K562 (cell line): ENCODE measurements around the gene PGAM2. TPM values are rescaled to one million over a fixed set of nuclear protein-coding genes. Genes with fewer than 3 reads are reported as not detected.

Source experiments
- ATAC-seq: fragments of 200-7000 bp; cut with Tn5 transposase; 3 replicates; pipeline ENCODE4 v1.9.1; 2020; ENCODE audit warnings: moderate library complexity
- BruUV-seq: library from RNA; stranded (reverse); fragments of 400-500 nt; replicated peaks from 2 replicates; lab custom pipeline; 2021; lab: Mats Ljungman, UMichigan
- CTCF ChIA-PET: fragments of 300-600 bp; formaldehyde crosslinking; extraction: SDS; loops from one replicate; lab custom pipeline; 2021; ENCODE audit warnings: low intra/inter-chr PET ratio; lab: Yijun Ruan, JAX
- POLR2A ChIA-PET: fragments of 300-600, 350-650 bp; sonication (Branson Sonifier 250); formaldehyde crosslinking; extraction: SDS; loops from one replicate; lab custom pipeline; 2021; ENCODE audit warnings: antibody characterized with exemption, inconsistent platforms; lab: Yijun Ruan, JAX
- DNase-seq, 4 experiments: peaks; one replicate each; pipeline versions ENCODE4 v3.0.0 to v3.0.0-alpha.2; 2011 to 2018; ENCODE audit warnings: low spot score in 3 of 4, mixed read lengths in 3 of 4; ENCODE audit errors: extremely low read depth in 1 of 4
- FAIRE-seq: peaks from 2 replicates; lab custom pipeline; 2011; peaks lifted over from hg19 to GRCh38; lab: Jason Lieb, UNC
- H2AFZ ChIP-seq: 2 replicates; pipeline ENCODE4 v1.6.0; 2011; ENCODE audit warnings: low read depth, low read length, control low read depth, inconsistent platforms
- H3K27ac ChIP-seq: fragments of 200-600 bp; 3 replicates; pipeline ENCODE4 v1.8.0; 2011; ENCODE audit warnings: low read depth, mild to moderate bottlenecking, control low read depth, inconsistent platforms, low read length, moderate library complexity, mixed read lengths; ENCODE audit errors: extremely low read depth
- H3K27me3 ChIP-seq, 2 experiments: fragments of 300-600 bp in 1 of 2; 2 replicates in 1 of 2; 3 replicates in 1 of 2; pipeline versions ENCODE4 v1.6.0 to v1.8.0; 2011; ENCODE audit warnings: inconsistent platforms in 2 of 2, low read length in 2 of 2, mild to moderate bottlenecking in 1 of 2, mixed read lengths in 1 of 2, moderate library complexity in 1 of 2; ENCODE audit not compliant: control insufficient read depth in 2 of 2, insufficient read depth in 2 of 2
- H3K36me3 ChIP-seq: fragments of 300-600 bp; 3 replicates; pipeline ENCODE4 v1.8.0; 2011; ENCODE audit warnings: mild to moderate bottlenecking, low read length, inconsistent platforms; ENCODE audit not compliant: control insufficient read depth, insufficient read depth
- H3K4me1 ChIP-seq, 2 experiments: fragments of 200-600 bp in 1 of 2; replicated peaks in 1 of 2; 2 replicates in 1 of 2; 3 replicates in 1 of 2; pipeline versions ENCODE4 v1.5.1 to v1.8.0; 2011; ENCODE audit warnings: inconsistent platforms in 2 of 2, low read length in 2 of 2, mild to moderate bottlenecking in 1 of 2, mixed read lengths in 1 of 2, moderate library complexity in 1 of 2; ENCODE audit not compliant: control insufficient read depth in 2 of 2, insufficient read depth in 2 of 2
- H3K4me2 ChIP-seq: 2 replicates; pipeline ENCODE4 v1.6.1; 2011; ENCODE audit warnings: low read length, control low read depth, inconsistent platforms, mixed read lengths; ENCODE audit not compliant: insufficient read depth
- H3K4me3 ChIP-seq: fragments of 200-600 bp; sonication (generic), shearing (Covaris generic); 2 replicates; pipeline ENCODE4 v1.5.1; 2016; ENCODE audit warnings: control low read depth, inconsistent platforms
- H3K79me2 ChIP-seq: fragments of 200-600 bp; 3 replicates; pipeline ENCODE4 v1.8.0; 2011; ENCODE audit warnings: low read length, inconsistent platforms; ENCODE audit not compliant: control insufficient read depth, insufficient read depth
- H3K9ac ChIP-seq, 2 experiments: 2 replicates each; pipeline versions ENCODE4 v1.6.0 to v1.6.1; 2011; ENCODE audit warnings: low read depth in 2 of 2, low read length in 2 of 2, control low read depth in 1 of 2, inconsistent platforms in 1 of 2, mild to moderate bottlenecking in 1 of 2, mixed read lengths in 1 of 2; ENCODE audit not compliant: insufficient read depth in 1 of 2
- H3K9me1 ChIP-seq: one replicate; pipeline ENCODE4 v1.6.0; 2011; ENCODE audit warnings: inconsistent platforms, mild to moderate bottlenecking, low read length, moderate library complexity; ENCODE audit not compliant: control insufficient read depth, insufficient read depth
- H3K9me3 ChIP-seq: replicated peaks from 2 replicates; pipeline ENCODE4 v1.5.1; 2011; ENCODE audit warnings: low read depth, low read length, inconsistent platforms; ENCODE audit not compliant: control insufficient read depth, insufficient read depth
- H4K20me1 ChIP-seq: replicated peaks from 2 replicates; pipeline ENCODE4 v1.6.1; 2011; ENCODE audit warnings: low read length, inconsistent platforms, mixed read lengths; ENCODE audit not compliant: control insufficient read depth, insufficient read depth
- POLR2G ChIP-seq: fragments of 200-400 bp; formaldehyde crosslinking; IDR thresholded peaks from 2 replicates; pipeline ENCODE4 v1.6.1; 2017; ENCODE audit warnings: low read depth, mild to moderate bottlenecking, antibody characterized with exemption, low read length, moderate library complexity
- RBM22 ChIP-seq: fragments of 200-400 bp; formaldehyde crosslinking; IDR thresholded peaks from 2 replicates; pipeline ENCODE4 v1.6.1; 2018; ENCODE audit warnings: low read length, low read depth; ENCODE audit not compliant: poor library complexity, severe bottlenecking
- ZKSCAN3 ChIP-seq: fragments of 250-450 bp; sonication (Bioruptor Pico); IDR thresholded peaks from 2 replicates; pipeline ENCODE4 v1.4.0; 2020
- ZNF347 ChIP-seq: fragments of 450-650 bp; formaldehyde crosslinking; IDR thresholded peaks from 2 replicates; pipeline ENCODE4 v1.4.0; 2020; ENCODE audit warnings: low read depth, mild to moderate bottlenecking, moderate library complexity
- WGBS: fragments of 100-300 bp; shearing (Covaris generic); methylation state at CpG from one replicate; pipeline ENCODE4 v1.1.6; 2016; ENCODE audit warnings: low coverage, mixed read lengths; ENCODE audit not compliant: insufficient coverage; ENCODE audit errors: missing lambda C conversion rate; 5-methylcytosine and 5-hydroxymethylcytosine counted together
- in situ Hi-C: fragments of 300-500 bp; cut with MboI; formaldehyde crosslinking; loops from 4 replicates; pipeline ENCODE4 v1.15.0; 2018; ENCODE audit warnings: inconsistent platforms, mixed read lengths
- intact Hi-C: fragments of 100-400 bp; cut with micrococcal nuclease; formaldehyde crosslinking; loops from 2 replicates; pipeline ENCODE4 v1.14.2; 2022
- polyA plus RNA-seq, 8 experiments: library from polyadenylated mRNA; depleted of rRNA in 4 of 8; stranded (reverse) in 5 of 8; unstranded in 3 of 8; fragments of >200 nt; fragmentation: Nextera tagmentation in 2 of 8; fragmentation: Illumina TruSeq in 1 of 8; extraction: Ambion mirVana in 2 of 8; extraction: Trizol in 1 of 8; gene quantifications; 2 replicates each; pipeline versions ENCODE4 v1.2.1 to v1.2.3, GENCODE V29; 2011 to 2014; ENCODE audit warnings: inconsistent platforms in 1 of 8, missing spikeins in 1 of 8
- total RNA-seq, 7 experiments: library from RNA; depleted of rRNA in 6 of 7; stranded (reverse); fragments of >200 nt in 6 of 7; fragmentation: Illumina TruSeq in 2 of 7; extraction: Trizol in 2 of 7; gene quantifications; 2 replicates each; pipeline versions ENCODE4 v1.2.1 to v1.2.3, GENCODE V29; 2011 to 2021; ENCODE audit warnings: low replicate concordance in 1 of 7
- TF ChIP-seq, protein P1 (sequence below), 3 experiments: fragments of 200-800 bp in 1 of 3; sonication (Bioruptor generic) in 1 of 3; sonication (generic) in 1 of 3; formaldehyde crosslinking in 1 of 3; IDR thresholded peaks; 2 replicates each; pipeline versions ENCODE4 v1.6.1 to v1.8.0; 2016 to 2022; ENCODE audit warnings: mild to moderate bottlenecking in 2 of 3, missing compliant biosample characterization in 2 of 3, missing genetic modification characterization in 2 of 3, missing genetic modification reagents in 1 of 3
- TF ChIP-seq, protein P2 (sequence below): sonication (generic); formaldehyde crosslinking; IDR thresholded peaks from 2 replicates; pipeline ENCODE4 v1.9.0; 2022; ENCODE audit warnings: mild to moderate bottlenecking, missing genetic modification reagents

Gene PGAM2
- total and polyA plus RNA-seq, 9 of the 15 experiments (the other 6 are each of a cell fraction or from before 2014, with no cell fraction given) = not detected

- 16% methylated on average over 16 of the region's 16 CpGs for WGBS
- POLR2A ChIA-PET = interaction anchor here (0.6 to 2.5 kb wide), 7 partner anchors 9 to 124 kb away, joined by 3 to 10 read pairs (median 4); no protein-coding TSS in a partner anchor
- FAIRE-seq = no peak
Observed at GRCh38 chr7:44111761-44112160, 46.4 kb upstream of the PGAM2 start.

More at GRCh38 chr7:44111761-44112160, 46.4 kb upstream of the PGAM2 start:
- no peaks in the 10 kb centered on the region for H3K9me3 ChIP-seq
- H3K79me2 ChIP-seq = no peaks in the 10 kb centered on the region
- peaks cover 10 to 61% of the 10 kb centered on the region in 2 experiments; a peak in 4 of 5 replicates for H3K4me1 ChIP-seq
- intact Hi-C loops = no loop called here
- no peak overlapping the region for H3K4me3 ChIP-seq
- peaks cover 26% of the 10 kb centered on the region; the same call in 2 of the 3 replicates for H3K36me3 ChIP-seq
- no peak overlapping the region for H3K27ac ChIP-seq
- in situ Hi-C loops = no loop called here
- peaks cover 25% of the 10 kb centered on the region for H4K20me1 ChIP-seq
- ATAC-seq (no peak), DNase-seq (peak in 2 of 4 experiments; percentile 28 to 36)
- BruUV-seq = no TSS peak
- CTCF ChIA-PET = no interaction called here
- peaks cover 9% of the 10 kb centered on the region for H3K9me1 ChIP-seq
- TF ChIP-seq ZKSCAN3 (CRISPR knock-in tag) (no peak), POLR2G (peak; percentile 69), RBM22 (peak; percentile 18), ZNF347 (CRISPR knock-in tag) (no peak)
- TF ChIP-seq, protein P1, sequence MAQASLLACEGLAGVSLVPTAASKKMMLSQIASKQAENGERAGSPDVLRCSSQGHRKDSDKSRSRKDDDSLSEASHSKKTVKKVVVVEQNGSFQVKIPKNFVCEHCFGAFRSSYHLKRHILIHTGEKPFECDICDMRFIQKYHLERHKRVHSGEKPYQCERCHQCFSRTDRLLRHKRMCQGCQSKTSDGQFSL (CRISPR knock-in tag; IDR thresholded peaks at IDR 0.05) = peak; percentile 32; the same call in 1 of the 2 replicates
- TF ChIP-seq, protein P1 (tag; IDR thresholded peaks at IDR 0.05) = no peak
- TF ChIP-seq, protein P2, sequence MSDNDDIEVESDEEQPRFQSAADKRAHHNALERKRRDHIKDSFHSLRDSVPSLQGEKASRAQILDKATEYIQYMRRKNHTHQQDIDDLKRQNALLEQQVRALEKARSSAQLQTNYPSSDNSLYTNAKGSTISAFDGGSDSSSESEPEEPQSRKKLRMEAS (CRISPR knock-in tag) = peak; percentile 40; the same call in 1 of the 2 replicates
- H2AFZ ChIP-seq = no peak overlapping the region
- peak overlapping the region in 1 of 2 experiments; percentile 66; a peak in 2 of 4 replicates for H3K9ac ChIP-seq
- peaks cover 2 to 32% of the 10 kb centered on the region in 2 experiments; a peak in 3 of 5 replicates for H3K27me3 ChIP-seq
- H3K4me2 ChIP-seq = no peak overlapping the region
